HepG2 (cell line): ENCODE data around the gene DEFB127. TPM values are rescaled to one million over a fixed set of nuclear protein-coding genes. Genes with fewer than 3 reads are reported as not detected.

Source experiments
- ATAC-seq: fragments of 200-7000 bp; cut with Tn5 transposase; 3 replicates; pipeline ENCODE4 v1.9.1; 2020; ENCODE audit warnings: mild to moderate bottlenecking, moderate library complexity
- BruUV-seq: library from RNA; stranded (reverse); fragments of 400-500 nt; replicated peaks from 2 replicates; lab custom pipeline; 2021; lab: Mats Ljungman, UMichigan
- CTCF ChIA-PET: fragments of 300-600 bp; formaldehyde crosslinking; extraction: SDS; loops from one replicate; lab custom pipeline; 2021; ENCODE audit warnings: low total read pairs, inconsistent platforms, low intra/inter-chr PET ratio; lab: Yijun Ruan, JAX
- POLR2A ChIA-PET: fragments of 350-600 bp; sonication (Branson Sonifier 250); formaldehyde crosslinking; loops from one replicate; lab custom pipeline; 2020; ENCODE audit warnings: antibody characterized with exemption, inconsistent platforms; lab: Yijun Ruan, JAX
- DNase-seq: peaks from one replicate; pipeline ENCODE4 v3.0.0-alpha.2; 2015; ENCODE audit warnings: low spot score
- FAIRE-seq: peaks from 3 replicates; lab custom pipeline; 2011; peaks lifted over from hg19 to GRCh38; lab: Jason Lieb, UNC
- H2AFZ ChIP-seq: one replicate; pipeline ENCODE4 v1.6.1; 2011; ENCODE audit warnings: low read length, inconsistent platforms
- H3K27ac ChIP-seq: fragments of 300-600 bp; 3 replicates; pipeline ENCODE4 v1.8.0; 2011; ENCODE audit warnings: mixed run types, mild to moderate bottlenecking, mixed read lengths, low read length, inconsistent platforms; ENCODE audit not compliant: insufficient read depth; ENCODE audit errors: extremely low read length
- H3K27me3 ChIP-seq, 2 experiments: fragments of 200-600 bp in 1 of 2; 2 replicates in 1 of 2; 3 replicates in 1 of 2; pipeline versions ENCODE4 v1.6.0 to v1.8.0; 2011; ENCODE audit warnings: low read length in 2 of 2, mild to moderate bottlenecking in 2 of 2, moderate library complexity in 2 of 2, inconsistent platforms in 1 of 2; ENCODE audit not compliant: insufficient read depth in 2 of 2, control insufficient read depth in 1 of 2
- H3K36me3 ChIP-seq, 2 experiments: fragments of 200-600 bp in 1 of 2; replicated peaks in 1 of 2; 2 replicates in 1 of 2; 3 replicates in 1 of 2; pipeline versions ENCODE4 v1.5.1 to v1.8.0; 2011; ENCODE audit warnings: low read length in 2 of 2, inconsistent platforms in 1 of 2; ENCODE audit not compliant: insufficient read depth in 2 of 2, control insufficient read depth in 1 of 2
- H3K4me1 ChIP-seq: 2 replicates; pipeline ENCODE4 v1.5.1; 2012; ENCODE audit warnings: low read length, inconsistent platforms; ENCODE audit not compliant: insufficient read depth
- H3K4me2 ChIP-seq: 2 replicates; pipeline ENCODE4 v1.6.0; 2011; ENCODE audit warnings: low read depth, low read length, inconsistent platforms
- H3K4me3 ChIP-seq, 3 experiments: fragments of 200-600 bp in 1 of 3; sonication (generic), shearing (Covaris generic) in 1 of 3; replicated peaks in 1 of 3; 2 replicates each; pipeline ENCODE4 v1.5.1; 2011 to 2016; ENCODE audit warnings: low read length in 3 of 3, inconsistent platforms in 2 of 3, low read depth in 2 of 3, mild to moderate bottlenecking in 2 of 3, control low read depth in 1 of 3, mixed read lengths in 1 of 3; ENCODE audit not compliant: insufficient read depth in 1 of 3
- H3K79me2 ChIP-seq: one replicate; pipeline ENCODE4 v1.6.1; 2011; ENCODE audit warnings: low read length, inconsistent platforms; ENCODE audit not compliant: insufficient read depth
- H3K9ac ChIP-seq: 2 replicates; pipeline ENCODE4 v1.6.0; 2011; ENCODE audit warnings: mild to moderate bottlenecking, low read depth, low read length, inconsistent platforms; ENCODE audit not compliant: insufficient read depth
- H3K9me3 ChIP-seq: 2 replicates; pipeline ENCODE4 v1.5.1; 2012; ENCODE audit warnings: mild to moderate bottlenecking, low read length
- H4K20me1 ChIP-seq: 2 replicates; pipeline ENCODE4 v1.6.0; 2011; ENCODE audit warnings: inconsistent platforms, mild to moderate bottlenecking, low read length, moderate library complexity; ENCODE audit not compliant: insufficient read depth
- GFI1 ChIP-seq: sonication (generic); formaldehyde crosslinking; IDR thresholded peaks from 2 replicates; pipeline ENCODE4 v1.5.0; 2020; ENCODE audit warnings: missing genetic modification reagents, mild to moderate bottlenecking, borderline replicate concordance
- ISL2 ChIP-seq: sonication (generic); formaldehyde crosslinking; IDR thresholded peaks from 2 replicates; pipeline ENCODE4 v1.5.0; 2020; ENCODE audit warnings: missing genetic modification reagents
- KLF15 ChIP-seq: sonication (generic); formaldehyde crosslinking; IDR thresholded peaks from 2 replicates; pipeline ENCODE4 v1.8.1; 2023; ENCODE audit warnings: borderline replicate concordance, mild to moderate bottlenecking, inconsistent platforms, missing genetic modification reagents, mixed read lengths
- SMC3 ChIP-seq: IDR thresholded peaks from 2 replicates; pipeline ENCODE4 v1.6.1; 2011; ENCODE audit warnings: low read length, improper control_type of control experiment
- ZBTB37 ChIP-seq: sonication (generic); formaldehyde crosslinking; IDR thresholded peaks from 2 replicates; pipeline ENCODE4 v1.4.0; 2020; ENCODE audit warnings: mild to moderate bottlenecking, missing genetic modification reagents
- WGBS: methylation state at CpG from one replicate; pipeline ENCODE4 v1.1.6; 2017; ENCODE audit warnings: low lambda C conversion rate; 5-methylcytosine and 5-hydroxymethylcytosine counted together
- in situ Hi-C: cut with HindIII; loops from 2 replicates; pipeline ENCODE4 v1.10.0; 2017; ENCODE audit warnings: low pct_unique_long_range_greater_than_20kb; ENCODE audit not compliant: extremely low pct_ligation_motif_present
- intact Hi-C: fragments of 100-400 bp; cut with micrococcal nuclease; formaldehyde crosslinking; loops from one replicate; pipeline ENCODE4 v1.10.0; 2022; ENCODE audit not compliant: unreplicated experiment
- polyA plus RNA-seq, 8 experiments: library from polyadenylated mRNA; depleted of rRNA in 3 of 8; stranded (reverse) in 7 of 8; unstranded in 1 of 8; fragments of >200 nt; fragmentation: Illumina TruSeq in 4 of 8; extraction: Trizol in 4 of 8; gene quantifications; 2 replicates each; pipeline versions ENCODE4 v1.2.1 to v1.2.3, GENCODE V29; 2011 to 2016; ENCODE audit warnings: low read depth in 4 of 8, missing spikeins in 1 of 8, mixed read lengths in 1 of 8; ENCODE audit not compliant: insufficient read depth in 1 of 8
- total RNA-seq, 5 experiments: library from RNA; depleted of rRNA; stranded (reverse); fragments of >200 nt; fragmentation: Illumina TruSeq; extraction: Trizol; gene quantifications; 2 replicates each; pipeline ENCODE4 v1.2.3, GENCODE V29; 2016; ENCODE audit warnings: low read depth in 1 of 5
- TF ChIP-seq, protein P1 (sequence below): sonication (generic); formaldehyde crosslinking; IDR thresholded peaks from 2 replicates; pipeline ENCODE4 v1.5.1; 2020; ENCODE audit warnings: mild to moderate bottlenecking, missing genetic modification reagents, borderline replicate concordance
- TF ChIP-seq, protein P2 (sequence below): sonication (generic); formaldehyde crosslinking; IDR thresholded peaks from 2 replicates; pipeline ENCODE4 v1.5.1; 2020; ENCODE audit warnings: missing genetic modification reagents, mild to moderate bottlenecking, borderline replicate concordance

Gene DEFB127
- total and polyA plus RNA-seq, 2 of the 13 experiments (the other 11 are each of a cell fraction or from before 2014, with no cell fraction given) = not detected

GRCh38 chr20:198225-198624 lies 41.0 kb downstream of the DEFB127 start:
- Histone ChIP-seq H3K9me3 (no peaks in the 10 kb centered on the region), H3K4me1 (no peaks in the 10 kb centered on the region), H3K27me3 (peaks cover 1 to 11% of the 10 kb centered on the region in 2 experiments; a peak in 2 of 5 replicates), H3K36me3 (no peaks in the 10 kb centered on the region), H3K27ac (no peak overlapping the region), H3K4me3 (no peak overlapping the region), H3K79me2 (no peaks in the 10 kb centered on the region), H3K4me2 (no peak overlapping the region), H2AFZ (no peak overlapping the region), H4K20me1 (no peaks in the 10 kb centered on the region), H3K9ac (no peak overlapping the region)
- ChIA-PET POLR2A (no interaction called here), CTCF (no interaction called here)
- intact Hi-C loops (no loop called here), in situ Hi-C loops (no loop called here)
- no peak for FAIRE-seq
- BruUV-seq = no TSS peak
- no peak for DNase-seq
- no peak for TF ChIP-seq ZBTB37 (CRISPR knock-in tag)
- TF ChIP-seq ISL2 (CRISPR knock-in tag) = no peak
- TF ChIP-seq, protein P1, sequence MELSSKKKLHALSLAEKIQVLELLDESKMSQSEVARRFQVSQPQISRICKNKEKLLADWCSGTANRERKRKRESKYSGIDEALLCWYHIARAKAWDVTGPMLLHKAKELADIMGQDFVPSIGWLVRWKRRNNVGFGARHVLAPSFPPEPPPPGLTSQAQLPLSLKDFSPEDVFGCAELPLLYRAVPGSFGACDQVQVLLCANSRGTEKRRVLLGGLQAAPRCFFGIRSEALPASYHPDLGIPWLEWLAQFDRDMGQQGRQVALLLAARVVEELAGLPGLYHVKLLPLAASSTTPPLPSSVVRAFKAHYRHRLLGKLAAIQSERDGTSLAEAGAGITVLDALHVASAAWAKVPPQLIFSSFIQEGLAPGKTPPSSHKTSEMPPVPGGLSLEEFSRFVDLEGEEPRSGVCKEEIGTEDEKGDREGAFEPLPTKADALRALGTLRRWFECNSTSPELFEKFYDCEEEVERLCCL = no peak
- TF ChIP-seq SMC3 = no peak
- TF ChIP-seq KLF15 (CRISPR knock-in tag) = no peak
- TF ChIP-seq GFI1 (CRISPR knock-in tag) = no peak
- TF ChIP-seq, protein P2, sequence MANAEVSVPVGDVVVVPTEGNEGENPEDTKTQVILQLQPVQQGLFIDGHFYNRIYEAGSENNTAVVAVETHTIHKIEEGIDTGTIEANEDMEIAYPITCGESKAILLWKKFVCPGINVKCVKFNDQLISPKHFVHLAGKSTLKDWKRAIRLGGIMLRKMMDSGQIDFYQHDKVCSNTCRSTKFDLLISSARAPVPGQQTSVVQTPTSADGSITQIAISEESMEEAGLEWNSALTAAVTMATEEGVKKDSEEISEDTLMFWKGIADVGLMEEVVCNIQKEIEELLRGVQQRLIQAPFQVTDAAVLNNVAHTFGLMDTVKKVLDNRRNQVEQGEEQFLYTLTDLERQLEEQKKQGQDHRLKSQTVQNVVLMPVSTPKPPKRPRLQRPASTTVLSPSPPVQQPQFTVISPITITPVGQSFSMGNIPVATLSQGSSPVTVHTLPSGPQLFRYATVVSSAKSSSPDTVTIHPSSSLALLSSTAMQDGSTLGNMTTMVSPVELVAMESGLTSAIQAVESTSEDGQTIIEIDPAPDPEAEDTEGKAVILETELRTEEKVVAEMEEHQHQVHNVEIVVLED = no peak
- no peak for ATAC-seq
- WGBS = 6% methylated on average over 1 of the region's 1 CpG
